NCI-H1694 (cell line): Measurements from ENCODE around the gene SPTBN4.
"Not testable (repeated sequence)": the region's sequence is repeated elsewhere in the genome, so short reads cannot be mapped to it uniquely, and the experiment has no call there.

ENCODE experiments used
- DNase-seq: peaks from one replicate; lab custom pipeline; 2025; lab: John Stamatoyannopoulos, UW

The SPTBN4 gene

GRCh38 chr19:40588926-40589569 lies 122.2 kb downstream of the SPTBN4 start:
- no peak for DNase-seq

GRCh38 chr19:40589591-40590429 lies 123.0 kb downstream of the SPTBN4 start:
- no peak for DNase-seq

- DNase-seq: no peak
Measured at GRCh38 chr19:40590464-40591265, 123.9 kb downstream of the SPTBN4 start.

GRCh38 chr19:40591724-40592123 lies 124.9 kb downstream of the SPTBN4 start:
- DNase-seq: not testable (repeated sequence)

- DNase-seq: peak; percentile 41
Measured at GRCh38 chr19:40592170-40592569, 125.4 kb downstream of the SPTBN4 start.

- DNase-seq: no peak
Measured at GRCh38 chr19:40594255-40594654, 127.5 kb downstream of the SPTBN4 start.

- DNase-seq: no peak
Measured at GRCh38 chr19:40594657-40595091, 127.9 kb downstream of the SPTBN4 start.

- DNase-seq: no peak
Measured at GRCh38 chr19:40596608-40597328, 130.0 kb downstream of the SPTBN4 start.

GRCh38 chr19:40597329-40597838 lies 130.6 kb downstream of the SPTBN4 start:
- DNase-seq: no peak

- peak; percentile 92 for DNase-seq
Measured at GRCh38 chr19:40598121-40598917, 131.5 kb downstream of the SPTBN4 start.

- no peak for DNase-seq
Measured at GRCh38 chr19:40598918-40599307, 132.1 kb downstream of the SPTBN4 start.

- DNase-seq: peak; percentile 80
Measured at GRCh38 chr19:40599331-40599901, 132.6 kb downstream of the SPTBN4 start.

GRCh38 chr19:40599902-40600569 lies 133.2 kb downstream of the SPTBN4 start:
- no peak for DNase-seq

- peak; percentile 43 for DNase-seq
Measured at GRCh38 chr19:40600570-40601133, 133.9 kb downstream of the SPTBN4 start.

GRCh38 chr19:40601134-40601974 lies 134.6 kb downstream of the SPTBN4 start, which contains the start of gene LTBP4:
Gene LTBP4, plus strand, starts transcription at chr19:40601369. Its CDS starts 19 bp downstream, at chr19:40601388.
- DNase-seq: no peak

GRCh38 chr19:40603071-40603388 lies 136.2 kb downstream of the SPTBN4 start:
- DNase-seq: no peak

- peak; percentile 96 for DNase-seq
Measured at GRCh38 chr19:40603389-40604170, 136.8 kb downstream of the SPTBN4 start.

GRCh38 chr19:40604171-40604646 lies 137.4 kb downstream of the SPTBN4 start:
- DNase-seq: no peak
